HPDE6-E6E7 (cell line): ENCODE data around the gene FAM162A.
A peak's percentile ranks its signal among the peaks of the same experiment; 100 is the strongest.

ENCODE experiments used
- DNase-seq: peaks from one replicate; pipeline ENCODE4 v3.0.0; 2011; ENCODE audit warnings: missing footprints; ENCODE audit errors: extremely low spot score

The FAM162A gene

GRCh38 chr3:122387709-122388108 lies 3.7 kb downstream of the FAM162A start:
- no peak for DNase-seq

DNA sequence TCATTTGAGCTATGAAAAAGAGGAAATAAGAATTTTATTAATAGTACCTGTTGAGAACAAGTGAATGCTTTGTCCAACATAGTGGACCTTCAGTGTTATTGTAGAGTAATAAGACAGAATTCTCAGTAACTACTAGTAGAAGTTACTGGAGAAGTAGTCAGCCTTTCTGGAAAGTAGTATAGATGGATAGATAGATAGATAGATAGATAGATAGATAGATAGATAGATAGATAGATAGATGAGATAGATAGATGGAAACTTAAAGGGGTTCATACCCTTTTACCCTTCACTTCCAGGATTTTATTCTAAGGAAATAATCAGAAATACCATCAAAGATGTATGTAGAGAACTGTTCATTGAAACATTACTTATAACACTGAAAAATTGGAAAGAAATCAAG lies 5.2 kb downstream of the FAM162A start:
- no peak for DNase-seq

GRCh38 chr3:122389892-122390291 lies 5.9 kb downstream of the FAM162A start:
- DNase-seq: no peak

DNA sequence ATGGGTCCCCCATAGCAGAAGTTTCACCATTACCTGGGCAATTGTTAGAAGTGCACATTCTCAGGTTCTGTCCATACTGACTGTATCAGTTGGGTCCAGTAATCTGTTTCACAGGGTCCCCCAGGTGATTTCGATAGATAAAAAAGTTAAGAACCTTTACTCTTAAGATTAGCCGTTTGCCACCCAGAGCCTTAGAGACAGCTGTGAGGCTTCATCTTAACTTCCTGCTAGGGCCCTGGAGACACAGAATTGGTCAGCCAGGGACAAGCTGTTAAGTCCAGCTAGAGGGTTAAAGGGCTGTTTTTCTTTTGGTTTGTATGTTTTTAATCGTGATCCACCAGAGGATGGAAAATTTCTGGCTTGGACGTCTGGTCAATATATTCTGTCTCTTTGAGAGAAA lies 6.7 kb downstream of the FAM162A start:
- no peak for DNase-seq

- DNase-seq: no peak
Observed at GRCh38 chr3:122391681-122392446, 7.9 kb downstream of the FAM162A start.

DNA sequence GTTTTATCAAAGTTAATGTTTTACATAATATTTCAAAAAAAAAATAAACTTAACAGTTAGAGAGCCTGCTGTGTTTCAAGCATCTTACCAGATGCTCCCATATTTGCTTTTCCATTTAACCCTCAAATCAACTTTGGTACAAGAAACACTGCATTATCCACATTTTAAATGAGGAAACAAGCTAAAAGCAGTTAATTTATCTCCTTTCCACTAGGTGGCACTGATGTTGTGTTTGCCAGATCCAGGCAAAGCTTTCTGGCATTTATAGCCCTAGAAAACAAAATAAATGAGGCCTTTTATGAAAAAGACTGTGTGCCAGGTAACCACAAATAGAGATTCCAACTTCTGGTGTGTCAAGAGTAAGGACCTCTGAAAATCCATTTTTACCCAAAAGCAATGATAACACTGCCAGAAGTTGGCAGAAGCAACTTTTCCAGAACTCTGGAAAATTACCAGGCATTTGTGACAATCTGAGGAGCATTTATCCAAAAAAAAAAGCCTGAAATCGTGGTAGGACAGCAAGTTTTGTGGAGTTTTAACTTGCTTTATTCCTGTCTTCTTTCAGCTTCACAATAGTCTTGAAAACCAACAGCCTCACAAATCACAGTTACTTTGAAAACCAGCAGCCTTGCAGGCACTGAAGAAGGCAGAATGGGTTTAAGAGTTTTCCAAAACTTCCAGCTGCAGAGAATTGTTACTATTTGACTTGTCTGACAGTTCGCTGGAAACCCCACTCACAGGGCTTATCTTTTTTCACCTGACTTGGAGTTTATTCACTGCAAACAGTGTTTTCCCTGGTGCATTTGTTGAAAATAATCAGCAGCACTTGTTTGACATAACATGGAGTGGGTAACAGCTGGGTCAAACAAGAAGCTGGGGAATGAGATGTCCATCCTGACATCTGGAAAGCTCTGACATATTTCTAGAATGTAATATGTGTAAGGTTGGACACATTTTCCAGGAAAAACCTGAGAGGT lies 9.2 kb downstream of the FAM162A start:
- no peak for DNase-seq

DNA sequence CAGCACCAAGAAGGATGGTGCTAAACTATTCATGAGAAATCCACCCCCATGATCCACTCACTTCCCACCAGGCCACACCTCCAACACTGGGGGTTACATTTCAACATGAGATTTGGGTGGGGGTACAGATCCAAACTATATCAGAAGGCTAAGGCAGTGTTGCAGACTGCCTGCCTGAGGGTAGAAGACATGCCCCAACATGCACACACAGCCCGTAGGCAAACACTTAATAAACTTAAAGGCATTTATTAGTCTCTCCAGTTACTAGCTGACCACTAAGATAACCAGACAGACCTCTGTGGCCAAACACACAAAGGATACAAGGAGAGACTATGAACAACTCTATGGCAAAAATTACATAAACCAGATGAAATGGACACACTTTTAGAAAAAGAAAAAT lies 10.2 kb downstream of the FAM162A start:
- no peak for DNase-seq

GRCh38 chr3:122395582-122395981 lies 11.6 kb downstream of the FAM162A start:
- no peak for DNase-seq

- no peak for DNase-seq
Observed at GRCh38 chr3:122396511-122396910, 12.5 kb downstream of the FAM162A start.

DNA sequence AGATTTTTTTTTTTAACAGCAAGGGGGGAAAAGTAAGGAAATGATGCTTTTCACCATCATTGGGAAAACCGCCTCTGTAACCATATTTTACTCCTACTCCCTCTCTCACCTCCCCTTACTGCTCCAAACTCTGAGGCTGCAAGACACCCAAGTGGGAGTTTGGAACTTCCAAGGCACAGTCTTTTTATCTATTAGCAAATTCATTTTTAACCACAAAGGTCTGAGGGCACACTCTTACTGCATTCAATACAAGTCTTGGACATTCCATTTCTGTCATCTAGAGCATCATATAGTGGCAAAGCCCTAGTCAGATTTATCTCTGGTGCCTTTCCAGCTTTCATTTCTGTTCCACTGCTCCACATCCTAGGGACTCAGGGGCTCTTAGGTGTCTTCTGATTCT lies 13.2 kb downstream of the FAM162A start:
- DNase-seq: no peak

DNA sequence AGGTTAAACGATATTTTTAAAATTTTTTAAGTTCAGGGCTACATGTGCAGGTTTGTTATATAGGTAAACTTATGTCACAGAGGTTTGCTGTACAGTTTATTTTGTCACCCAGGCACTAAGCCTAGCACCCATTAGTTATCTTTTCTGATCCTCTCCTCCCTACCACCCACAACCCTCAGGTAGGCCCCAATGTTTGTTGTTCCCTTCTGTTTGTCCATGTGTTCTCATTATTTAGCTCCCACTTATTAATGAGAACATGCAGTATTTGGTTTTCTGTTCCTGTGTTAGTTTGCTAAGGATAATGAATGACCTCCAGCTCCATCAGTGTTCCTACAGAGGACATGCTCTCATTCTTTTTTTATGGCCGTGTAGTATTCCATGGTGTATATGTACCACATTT lies 14.9 kb downstream of the FAM162A start:
- no peak for DNase-seq

GRCh38 chr3:122403489-122403888 lies 19.5 kb downstream of the FAM162A start:
- no peak for DNase-seq

GRCh38 chr3:122405015-122405414 lies 21.0 kb downstream of the FAM162A start:
- no peak for DNase-seq

GRCh38 chr3:122406198-122406597 lies 22.2 kb downstream of the FAM162A start:
- DNase-seq: no peak

- no peak for DNase-seq
Observed at GRCh38 chr3:122407946-122408345, 24.0 kb downstream of the FAM162A start.

DNA sequence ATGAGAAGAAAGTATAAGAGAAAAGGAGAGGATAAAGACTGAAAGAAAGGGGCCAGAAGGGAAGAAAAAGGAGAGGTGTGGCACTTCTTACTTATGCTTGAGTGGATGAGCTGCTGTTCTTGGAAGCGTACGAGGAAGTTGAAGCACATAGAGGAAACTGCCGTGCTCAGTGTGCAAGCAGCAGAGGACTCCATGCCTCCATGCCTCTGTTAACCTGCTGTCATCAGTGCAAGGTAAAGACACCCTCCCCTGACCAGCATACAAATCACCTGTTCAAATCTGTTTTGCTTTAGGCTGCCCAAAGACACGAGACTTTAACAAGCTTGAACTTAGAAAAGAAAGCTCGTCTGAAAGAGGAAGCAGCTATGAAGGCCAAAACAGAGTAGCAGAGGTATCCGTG lies 25.5 kb downstream of the FAM162A start:
- DNase-seq: no peak

DNA sequence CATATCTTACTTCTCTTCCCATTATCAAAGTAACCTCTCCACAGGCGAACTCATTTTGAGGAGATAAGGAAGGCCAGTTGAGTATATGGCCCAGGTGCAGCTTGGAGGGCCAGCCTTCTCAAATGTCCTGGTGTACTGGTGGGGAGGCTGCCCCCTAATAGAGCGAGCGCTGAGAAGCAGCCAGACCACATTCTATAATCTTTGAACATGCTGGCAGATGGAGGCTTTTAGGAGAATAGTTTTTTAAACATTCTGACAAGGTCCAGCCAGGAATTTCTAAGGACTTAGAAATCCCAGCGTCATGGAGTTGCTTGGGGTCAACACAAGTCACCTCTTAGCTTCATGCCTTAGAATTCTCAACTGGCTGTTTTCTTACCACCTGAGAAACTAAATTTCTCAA lies 26.1 kb downstream of the FAM162A start:
- no peak for DNase-seq

DNA sequence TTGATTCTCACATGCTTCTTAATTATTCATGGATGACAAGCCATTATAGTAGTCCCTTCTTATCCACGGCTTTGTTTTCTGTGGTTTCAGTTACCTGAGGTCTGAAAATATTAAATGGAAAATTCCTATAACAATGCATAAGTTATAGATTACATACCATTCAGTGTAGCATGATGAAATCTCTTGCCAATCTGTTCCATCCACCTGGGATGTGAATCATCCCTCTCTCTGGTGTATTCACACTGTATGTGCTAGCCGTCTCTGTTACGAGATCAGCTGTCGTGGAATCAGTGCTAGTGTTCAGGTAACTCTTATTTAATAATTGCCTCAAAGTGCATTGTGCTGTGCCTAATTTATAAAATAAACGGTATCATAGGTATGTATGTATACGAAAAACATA lies 26.7 kb downstream of the FAM162A start:
- no peak for DNase-seq

GRCh38 chr3:122414391-122414790 lies 30.4 kb downstream of the FAM162A start:
- no peak for DNase-seq

- DNase-seq: peak; percentile 52
Observed at GRCh38 chr3:122415104-122415744, 31.2 kb downstream of the FAM162A start.

DNA sequence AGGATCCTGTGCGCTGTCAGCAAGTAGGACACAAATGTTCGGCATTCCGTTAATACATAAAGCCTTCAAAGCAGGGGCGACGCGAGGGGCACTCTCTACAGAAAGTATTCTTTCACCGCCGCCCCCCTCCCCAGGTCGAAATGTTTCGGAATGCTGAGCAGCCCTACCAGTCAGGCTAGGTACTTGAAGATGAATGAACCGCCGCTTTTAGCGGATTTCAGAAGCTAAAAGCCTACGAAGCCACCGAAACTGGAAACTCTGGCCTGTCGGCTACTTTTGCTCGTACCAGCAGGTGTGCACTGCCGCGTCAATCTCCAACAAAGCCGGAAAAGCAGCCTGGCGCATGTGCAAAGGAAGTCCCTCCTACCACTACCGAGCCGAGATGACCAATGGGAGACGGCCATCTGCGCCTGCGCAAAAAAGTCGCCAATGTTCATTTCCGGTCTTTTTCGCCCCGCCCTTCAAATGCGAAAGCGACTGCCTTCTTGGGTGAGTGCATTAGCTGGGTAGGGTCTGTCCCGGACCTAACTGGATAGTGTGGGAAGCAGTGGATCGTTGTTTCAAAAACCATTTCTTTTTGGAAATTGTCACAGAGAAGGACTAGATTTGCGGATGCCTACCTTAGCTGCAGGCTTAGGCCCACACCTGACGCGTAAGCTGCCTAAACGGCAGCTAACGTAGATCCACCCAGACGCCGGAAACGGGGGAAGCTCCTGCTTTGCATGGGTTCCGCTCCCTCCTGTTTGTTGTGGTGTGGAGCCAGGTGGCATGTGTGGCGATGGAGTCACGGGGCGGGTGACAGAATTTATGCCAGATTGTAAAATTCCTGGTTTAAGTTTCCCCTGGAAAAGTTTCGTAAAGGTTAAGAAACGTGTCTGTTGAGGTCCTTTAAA lies 32.0 kb downstream of the FAM162A start, which contains the start of gene WDR5B:
Gene WDR5B (minus strand): TSS at position 301 of the 893 bp plus-strand sequence. CDS start 534 bp downstream, outside the sequence.
- peak; percentile 99 for DNase-seq
